GM19438 (cell line): Measurements from ENCODE around the gene SYT2.

Source experiments
- ATAC-seq: cut with Tn5 transposase; IDR thresholded peaks from one replicate; pipeline ENCODE4 v1.9.1; 2021; ENCODE audit warnings: low read depth; ENCODE audit not compliant: unreplicated experiment

SYT2 gene

GRCh38 chr1:202680586-202681352 lies 29.5 kb downstream of the SYT2 start:
- ATAC-seq = no peak

DNA sequence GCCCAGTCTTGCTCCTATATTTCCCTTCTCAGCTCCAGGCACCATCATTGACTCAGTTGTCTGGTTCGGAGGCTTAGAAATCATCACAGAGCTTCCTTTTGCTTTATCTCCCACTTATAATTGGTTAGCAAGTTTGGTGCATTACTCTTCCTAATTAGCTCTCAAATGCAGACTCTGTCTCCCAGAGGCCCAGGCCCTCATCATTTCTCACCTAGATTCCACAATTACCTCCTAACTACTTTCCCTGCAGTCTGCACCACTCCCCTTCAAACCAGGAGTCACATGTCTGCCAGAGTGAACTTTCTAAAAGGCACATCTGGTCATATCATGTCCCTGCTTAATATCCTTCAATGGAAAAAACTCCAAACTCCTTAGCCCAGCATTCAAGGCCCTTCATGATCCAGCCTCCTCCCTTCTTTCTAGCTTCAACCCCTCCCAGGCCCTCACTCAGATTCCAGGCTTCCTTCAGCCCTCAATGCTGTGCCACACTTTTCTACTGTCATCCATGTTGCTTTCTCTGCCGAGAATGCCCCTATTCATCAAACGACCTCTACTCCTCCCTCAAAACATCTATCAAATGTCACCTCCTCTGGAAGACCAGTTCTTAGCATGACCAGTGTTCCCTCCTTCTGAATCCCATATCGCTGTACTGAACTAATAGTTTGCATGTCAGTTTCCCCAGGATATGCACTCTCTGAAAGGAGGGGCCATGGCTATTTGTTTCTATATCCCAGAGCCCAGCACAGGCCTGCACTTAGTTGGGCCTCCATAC lies 30.7 kb downstream of the SYT2 start:
- no peak for ATAC-seq

DNA sequence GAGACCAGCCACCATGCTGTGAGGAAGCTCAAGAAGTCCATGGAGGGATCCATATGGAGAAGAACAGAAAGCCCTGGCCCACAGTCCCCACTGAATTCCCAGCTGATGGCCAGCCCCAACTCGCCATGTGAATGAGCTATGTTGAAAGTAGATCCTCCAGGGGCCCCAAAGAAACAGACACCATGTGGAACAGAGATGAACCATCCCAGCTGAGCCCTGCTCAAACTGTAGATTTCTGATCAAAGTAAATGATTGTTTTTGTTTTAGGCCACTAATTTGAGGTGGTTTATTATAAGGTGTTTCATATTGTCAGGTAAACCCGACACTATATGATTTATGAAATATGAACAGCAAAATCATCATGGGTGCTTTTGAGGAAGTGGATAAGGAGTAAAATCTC lies 32.8 kb downstream of the SYT2 start:
- ATAC-seq = no peak

- ATAC-seq = no peak
Observed at GRCh38 chr1:202673531-202673930, 36.7 kb downstream of the SYT2 start.

DNA sequence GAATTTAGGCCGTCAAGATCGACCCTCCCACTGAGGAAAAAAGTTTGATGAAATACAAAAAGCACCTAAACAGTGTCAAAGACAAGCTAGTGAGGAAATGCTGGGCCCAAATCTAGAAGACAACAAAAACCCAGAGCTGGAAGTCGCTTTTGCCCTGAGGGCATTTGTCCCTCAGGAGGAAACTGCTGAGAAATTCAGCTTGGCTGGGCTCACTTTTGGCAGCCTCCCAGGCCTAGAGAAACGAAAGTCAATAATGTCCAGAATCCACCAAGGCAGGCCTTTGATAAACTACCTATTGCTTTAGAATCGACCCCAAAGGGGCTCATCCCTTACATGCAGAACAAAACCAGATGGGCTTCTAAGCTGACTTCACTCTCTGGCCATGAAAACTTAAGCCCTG lies 38.9 kb downstream of the SYT2 start:
- no peak for ATAC-seq

DNA sequence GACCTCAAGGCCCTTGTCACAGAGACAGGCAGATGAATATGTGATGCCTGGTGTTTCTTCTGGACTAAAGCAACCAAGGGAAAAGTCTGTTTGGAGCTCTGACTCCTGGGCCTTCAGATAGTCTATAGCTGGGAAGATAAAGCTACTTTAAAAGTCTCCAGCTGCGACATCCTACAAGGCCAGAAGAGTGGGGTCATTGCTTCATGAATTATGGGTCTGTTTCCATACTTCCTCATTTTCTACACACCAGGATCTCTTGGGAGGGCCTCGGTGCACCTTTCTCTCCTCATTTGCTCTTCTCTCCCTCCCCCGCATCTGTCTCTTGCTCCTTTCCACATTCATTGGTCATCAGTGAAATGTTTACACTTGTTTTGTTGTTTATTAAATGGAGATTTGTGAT lies 44.8 kb downstream of the SYT2 start:
- no peak for ATAC-seq

DNA sequence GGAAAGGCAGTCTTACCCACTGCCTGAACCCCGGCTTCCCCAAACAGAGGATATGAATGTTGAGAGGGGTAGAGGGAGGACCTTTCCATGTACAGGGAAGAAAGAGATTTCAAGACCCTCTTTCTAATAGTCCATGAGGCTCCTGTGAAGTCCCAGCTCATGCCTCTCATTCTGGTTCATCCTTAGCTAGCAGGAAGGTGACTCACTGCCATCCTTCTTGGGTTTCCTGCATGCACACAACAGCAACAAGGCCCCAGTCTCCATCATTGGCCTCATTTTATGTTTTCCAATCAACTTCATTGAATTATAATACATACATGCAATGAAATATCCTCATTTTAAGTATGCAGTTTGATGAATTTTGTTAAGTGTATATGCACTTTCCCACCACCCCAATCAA lies 46.2 kb downstream of the SYT2 start:
- no peak for ATAC-seq

DNA sequence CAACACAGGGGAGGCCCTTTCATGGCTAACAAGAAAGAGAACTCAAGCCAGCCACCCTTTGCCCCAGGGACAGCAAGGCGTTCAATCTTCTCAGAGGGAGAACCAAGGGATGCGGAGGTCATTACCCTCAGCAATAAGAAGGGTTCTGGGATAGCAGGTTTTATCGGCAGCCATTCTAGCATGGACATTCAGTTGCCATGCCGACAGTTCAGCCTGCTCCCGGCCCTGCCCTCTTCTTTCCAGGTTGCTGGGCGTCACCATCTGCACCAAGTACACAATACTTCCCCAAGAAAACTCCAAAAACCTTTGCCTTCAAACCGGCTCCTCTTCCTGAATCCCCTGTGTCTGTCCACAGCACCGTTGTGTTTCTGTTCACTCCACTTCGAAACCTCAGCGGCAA lies 47.1 kb downstream of the SYT2 start:
- no peak for ATAC-seq

DNA sequence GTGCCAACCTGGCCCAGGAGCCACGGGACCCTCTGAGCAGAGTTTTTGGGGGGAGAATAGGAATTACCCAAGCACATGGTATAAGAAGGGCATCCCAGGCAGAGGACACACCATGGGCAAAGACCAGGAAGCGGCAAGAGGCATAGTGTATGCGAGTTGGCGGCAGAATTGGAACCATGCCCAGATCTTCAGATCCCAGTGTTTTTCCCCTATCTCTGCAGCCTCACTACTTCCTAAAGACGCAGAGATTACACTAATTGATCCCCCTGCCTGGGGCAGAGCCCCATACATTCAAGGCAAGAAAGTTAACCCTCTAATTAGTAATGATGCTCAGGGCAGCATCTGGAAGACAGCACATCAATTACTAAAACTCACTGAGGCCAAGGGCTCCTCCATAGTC lies 48.2 kb downstream of the SYT2 start:
- ATAC-seq = no peak

DNA sequence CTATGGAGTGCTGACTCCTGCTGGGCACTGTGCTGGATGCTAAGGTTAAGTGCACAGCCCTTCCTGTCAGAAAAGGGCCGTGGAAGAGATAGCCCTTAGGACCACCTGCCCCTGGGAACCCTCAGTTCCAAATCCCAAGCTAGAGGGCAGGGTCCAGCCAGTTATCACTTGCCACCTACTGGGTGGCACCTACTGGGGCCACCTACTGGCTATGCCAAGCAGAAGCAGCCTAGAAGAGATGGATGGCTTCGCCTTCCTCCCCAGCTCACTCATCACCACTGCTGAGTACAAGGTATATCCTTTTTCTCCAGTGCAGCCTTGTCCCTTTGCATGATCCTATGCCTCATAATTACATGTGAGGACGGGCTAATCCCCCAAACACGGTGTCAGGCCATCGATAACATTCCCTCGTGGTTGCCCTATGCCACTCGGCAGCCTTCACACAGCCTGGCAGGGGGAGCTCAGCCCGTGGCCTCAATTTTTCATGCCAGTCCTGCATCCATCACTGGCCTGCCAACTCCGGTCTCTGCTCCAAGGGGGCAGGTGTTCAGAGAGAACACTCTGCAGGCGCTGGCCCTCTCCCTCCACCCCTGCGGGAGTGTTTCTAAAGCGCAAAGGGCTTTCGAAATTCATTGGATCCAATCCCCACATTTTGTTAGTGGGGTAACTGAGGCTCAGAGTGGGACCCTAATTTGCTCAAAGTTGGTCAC lies 49.0 kb downstream of the SYT2 start:
- no peak for ATAC-seq

GRCh38 chr1:202659974-202660373 lies 50.3 kb downstream of the SYT2 start:
- no peak for ATAC-seq

DNA sequence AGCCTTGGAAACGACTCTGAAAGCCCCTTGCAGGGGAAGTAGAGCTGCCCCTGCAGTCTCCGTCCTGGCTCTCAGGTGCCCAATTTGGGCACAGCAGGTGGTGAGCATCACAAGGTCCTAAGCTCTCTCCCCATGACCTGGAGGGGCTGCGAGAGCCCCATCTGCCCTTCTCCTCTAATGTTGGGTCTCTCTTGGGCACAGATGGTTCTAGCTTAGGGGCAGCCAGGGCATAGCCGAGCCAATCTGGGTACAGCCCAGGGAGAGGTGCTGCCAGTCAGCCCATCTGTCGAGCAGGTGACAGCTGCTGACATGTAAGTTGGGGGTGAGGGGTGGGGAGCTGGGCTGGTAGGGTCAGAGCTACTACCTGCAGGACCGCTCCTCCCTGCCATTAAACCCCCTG lies 50.7 kb downstream of the SYT2 start:
- ATAC-seq = no peak

- no peak for ATAC-seq
Observed at GRCh38 chr1:202658769-202659168, 51.5 kb downstream of the SYT2 start.

DNA sequence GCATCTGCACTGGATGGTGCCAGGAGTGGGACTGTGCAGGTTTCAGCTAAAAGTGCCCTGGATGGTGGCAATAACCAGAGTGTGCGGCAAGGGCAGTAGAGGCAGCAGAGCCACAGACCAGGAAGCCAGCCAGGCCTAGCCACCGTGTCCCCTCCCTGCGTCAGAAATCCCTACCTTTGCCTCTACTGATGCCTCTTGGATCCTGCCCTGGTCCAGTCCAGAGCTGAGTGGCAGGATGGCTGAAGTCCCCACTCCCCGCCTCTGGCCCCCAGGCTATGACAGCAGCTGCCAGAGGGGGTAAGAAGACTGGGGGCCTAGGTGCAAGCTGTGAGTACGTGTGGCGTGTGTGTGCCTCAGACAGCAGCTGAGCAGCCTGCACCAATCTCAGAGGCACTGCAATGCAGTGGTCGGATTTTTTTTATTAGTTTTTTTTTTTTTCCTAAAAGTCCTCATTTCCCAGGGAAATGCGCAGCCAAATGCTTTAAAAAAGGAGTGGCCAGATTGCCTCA lies 51.9 kb downstream of the SYT2 start:
- no peak for ATAC-seq

GRCh38 chr1:202656951-202657646 lies 53.2 kb downstream of the SYT2 start:
- ATAC-seq = no peak

- no peak for ATAC-seq
Observed at GRCh38 chr1:202656057-202656456, 54.2 kb downstream of the SYT2 start.

- no peak for ATAC-seq
Observed at GRCh38 chr1:202654079-202654478, 56.2 kb downstream of the SYT2 start.

DNA sequence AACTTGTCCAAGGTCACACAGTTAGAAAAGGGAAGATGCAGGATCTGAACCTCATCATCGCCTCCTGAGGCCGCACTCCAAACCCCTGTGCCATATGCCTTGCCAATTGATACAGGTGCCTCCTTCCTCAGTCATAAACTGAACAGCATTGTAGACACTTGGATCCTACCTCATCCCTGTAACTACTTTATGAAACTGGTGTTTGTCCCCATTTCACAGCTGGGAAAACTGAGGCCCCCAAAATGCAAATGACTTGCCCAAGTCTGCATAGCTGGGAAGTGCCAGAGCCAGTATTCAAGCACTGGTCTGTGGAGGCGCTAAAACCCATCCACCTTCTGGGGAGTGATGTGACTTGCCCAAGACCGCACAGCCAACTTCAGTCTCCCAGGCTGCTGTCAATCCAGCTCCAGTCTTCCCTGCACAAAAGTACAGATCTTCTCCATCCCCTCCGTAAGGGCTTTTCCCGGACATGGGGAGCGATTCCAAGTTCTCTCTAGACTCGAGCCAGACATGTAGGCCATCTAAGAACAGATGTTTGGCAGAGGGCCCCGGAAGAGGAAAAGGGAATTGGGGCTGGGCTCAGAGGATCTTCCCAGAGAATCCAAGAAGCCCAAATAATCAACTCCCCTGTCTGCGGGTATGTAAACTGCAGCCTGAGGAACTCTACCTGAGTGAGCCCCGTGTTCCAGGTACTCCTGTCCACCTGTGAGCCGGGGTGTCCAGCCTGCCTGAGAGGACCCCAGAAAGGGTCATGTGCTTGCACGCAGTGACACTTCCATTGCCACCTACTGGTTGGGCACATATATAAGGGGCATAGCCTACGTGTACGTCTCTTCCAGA lies 60.5 kb downstream of the SYT2 start:
- no peak for ATAC-seq

- ATAC-seq = no peak
Observed at GRCh38 chr1:202648605-202649226, 61.5 kb downstream of the SYT2 start.
